HG03575 (cell line): ENCODE measurements around the gene OR4L1.
"Not testable (repeated sequence)": the region's sequence is repeated elsewhere in the genome, so short reads cannot be mapped to it uniquely, and the experiment has no call there.

Experiments used
- ATAC-seq: cut with Tn5 transposase; IDR thresholded peaks from one replicate; pipeline ENCODE4 v1.9.1; 2021; ENCODE audit not compliant: unreplicated experiment, insufficient number of reproducible peaks, low FRiP score; ENCODE audit errors: extremely low read depth

OR4L1 gene, protein sequence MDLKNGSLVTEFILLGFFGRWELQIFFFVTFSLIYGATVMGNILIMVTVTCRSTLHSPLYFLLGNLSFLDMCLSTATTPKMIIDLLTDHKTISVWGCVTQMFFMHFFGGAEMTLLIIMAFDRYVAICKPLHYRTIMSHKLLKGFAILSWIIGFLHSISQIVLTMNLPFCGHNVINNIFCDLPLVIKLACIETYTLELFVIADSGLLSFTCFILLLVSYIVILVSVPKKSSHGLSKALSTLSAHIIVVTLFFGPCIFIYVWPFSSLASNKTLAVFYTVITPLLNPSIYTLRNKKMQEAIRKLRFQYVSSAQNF

DNA sequence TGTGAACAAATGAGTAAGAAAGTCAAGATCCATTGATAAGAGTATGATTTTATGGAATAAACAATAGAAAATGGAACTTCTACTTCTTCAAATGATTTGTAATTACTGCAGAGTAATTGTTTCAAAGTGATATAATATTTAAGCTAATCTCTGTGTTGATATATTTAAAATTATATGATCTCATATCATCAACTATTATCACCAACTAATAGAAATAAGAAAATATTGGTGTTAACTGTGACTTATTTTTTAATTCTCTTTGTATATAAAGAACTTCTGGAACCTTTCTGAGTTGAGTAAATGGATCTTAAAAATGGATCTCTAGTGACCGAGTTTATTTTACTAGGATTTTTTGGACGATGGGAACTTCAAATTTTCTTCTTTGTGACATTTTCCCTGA, at the start of gene OR4L1:
TSS of gene OR4L1 (plus strand) at position 301 of the 400 bp plus-strand sequence. CDS start at position 301, 0 bp downstream.
- ATAC-seq, result no peak

DNA sequence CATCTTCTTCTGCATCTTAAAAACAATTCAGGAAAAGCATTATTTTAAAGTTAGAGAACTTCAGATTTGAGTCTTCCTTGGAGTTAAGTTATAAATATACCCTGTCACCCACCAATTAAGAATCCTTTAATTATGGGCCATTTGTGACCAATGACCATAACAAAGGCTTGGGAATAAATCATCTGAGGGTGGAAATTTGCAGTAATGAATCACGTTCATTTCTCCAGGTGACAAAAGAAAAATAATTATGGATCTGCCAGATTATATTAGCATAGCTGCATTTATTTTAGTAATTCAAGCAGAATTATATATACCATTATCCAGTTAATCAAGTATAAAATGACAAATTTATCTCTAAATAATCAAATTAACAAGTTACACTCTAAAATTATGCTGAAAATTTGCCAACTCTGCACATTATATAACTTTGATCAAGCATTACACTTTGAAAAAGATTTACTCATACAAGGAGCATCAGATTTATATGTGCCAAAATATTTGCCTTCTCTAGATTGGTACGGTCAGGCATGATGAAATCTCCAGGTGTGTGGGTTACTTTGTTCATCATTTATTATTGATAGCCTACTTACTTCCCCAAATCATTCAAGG, 40.5 kb upstream of the OR4L1 start, which contains the start of gene OR4K14:
TSS of gene OR4K14 (minus strand) at position 51 of the 609 bp plus-strand sequence. CDS start 4,114 bp downstream, outside the sequence.
- ATAC-seq, result no peak

DNA sequence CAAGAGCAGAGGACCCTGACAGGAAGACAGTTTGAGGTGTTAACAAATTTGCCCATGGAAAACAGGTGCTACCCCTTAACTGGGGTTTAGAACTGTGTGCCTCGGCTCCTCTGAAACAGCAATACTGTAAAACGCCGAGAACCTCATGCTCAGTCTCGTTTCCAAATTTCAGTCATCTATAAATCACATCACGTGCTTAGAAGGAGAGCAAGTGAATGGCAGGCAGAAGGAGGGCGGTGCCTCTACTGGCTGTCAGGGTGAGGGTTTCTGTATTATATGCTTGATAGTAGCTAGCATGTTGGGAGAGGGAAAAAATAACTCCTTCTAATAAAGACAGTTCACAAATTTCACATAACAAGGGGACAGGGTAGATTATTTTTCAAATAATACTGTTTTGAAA, 28.8 kb upstream of the OR4L1 start:
- no peak for ATAC-seq

DNA sequence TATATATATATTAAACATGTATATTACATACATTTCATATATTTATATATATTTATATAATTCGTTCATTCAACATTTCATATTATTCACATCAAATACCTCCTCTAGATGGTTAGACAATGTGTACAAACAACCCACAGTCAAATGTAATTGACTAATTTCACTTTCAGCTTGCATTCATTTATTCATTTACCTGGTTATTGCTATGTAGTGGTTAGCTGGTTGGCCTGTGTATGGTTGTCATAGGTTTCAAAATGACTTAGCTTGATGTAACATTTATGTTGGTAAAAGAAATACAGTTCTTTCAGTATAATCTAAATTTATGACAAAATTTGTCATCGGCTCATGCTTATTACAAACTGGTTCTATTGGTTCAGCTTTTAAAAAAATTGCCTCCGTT, 24.4 kb upstream of the OR4L1 start:
- ATAC-seq, result no peak

DNA sequence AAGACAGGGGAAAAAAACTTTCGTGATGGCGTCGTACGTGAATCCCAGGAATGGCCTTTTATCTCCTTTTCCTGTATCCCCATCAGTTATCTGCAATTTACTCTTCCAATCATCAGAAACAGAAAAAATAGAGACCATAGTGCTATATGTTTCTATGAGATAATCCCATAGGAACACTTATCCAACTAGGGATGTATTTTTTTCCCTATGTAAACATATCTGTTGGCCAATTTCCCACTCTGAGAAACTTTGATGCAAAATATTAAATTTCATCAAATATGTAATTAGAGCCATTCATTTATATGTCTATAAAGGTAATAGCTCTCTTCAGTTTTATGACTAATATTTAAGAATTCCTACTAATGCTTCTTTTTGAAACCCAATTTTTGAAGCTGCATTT, 23.9 kb upstream of the OR4L1 start, which contains the start of gene OR4K13:
TSS of gene OR4K13 (minus strand) at position 101 of the 400 bp plus-strand sequence. CDS start 1,280 bp downstream, outside the sequence.
- no peak for ATAC-seq

DNA sequence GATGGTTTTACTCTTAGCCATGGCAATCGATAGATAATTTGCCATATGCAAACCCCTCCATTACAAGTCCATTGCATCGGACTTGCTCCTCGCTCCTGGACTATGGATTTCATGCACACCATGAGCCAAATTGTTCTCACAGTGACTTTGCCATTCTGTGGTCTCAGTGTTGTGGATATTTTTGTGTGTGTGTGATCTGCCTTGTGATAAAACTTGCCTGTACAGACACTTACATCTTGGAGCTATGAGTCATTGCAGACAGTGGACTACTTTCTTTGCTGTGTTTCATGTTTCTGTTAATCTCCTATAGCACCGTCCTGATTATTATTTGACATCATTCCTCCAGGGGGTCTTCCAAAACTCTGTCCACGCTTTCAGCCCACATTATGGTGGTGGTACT, 15.6 kb upstream of the OR4L1 start:
- ATAC-seq, result no peak

DNA sequence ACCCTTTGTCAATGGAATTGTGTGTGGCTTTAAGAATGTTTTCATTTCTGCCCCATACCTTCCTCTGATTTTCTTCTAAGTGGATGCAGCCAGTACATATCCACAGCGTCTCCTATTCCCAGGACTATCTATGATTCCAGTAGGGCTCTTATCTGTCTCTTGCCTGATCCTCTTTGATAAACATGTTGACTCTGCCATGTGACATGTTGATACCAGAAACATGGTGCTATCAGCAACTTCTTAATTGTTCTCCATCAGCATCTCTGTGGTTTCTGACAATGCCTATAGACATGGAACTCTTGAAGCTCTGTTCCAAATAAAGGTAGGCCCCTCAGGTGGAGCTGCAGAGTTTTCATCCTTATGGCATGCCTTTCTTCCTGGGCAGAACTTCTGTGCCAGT, 11.6 kb upstream of the OR4L1 start:
- ATAC-seq, result no peak

DNA sequence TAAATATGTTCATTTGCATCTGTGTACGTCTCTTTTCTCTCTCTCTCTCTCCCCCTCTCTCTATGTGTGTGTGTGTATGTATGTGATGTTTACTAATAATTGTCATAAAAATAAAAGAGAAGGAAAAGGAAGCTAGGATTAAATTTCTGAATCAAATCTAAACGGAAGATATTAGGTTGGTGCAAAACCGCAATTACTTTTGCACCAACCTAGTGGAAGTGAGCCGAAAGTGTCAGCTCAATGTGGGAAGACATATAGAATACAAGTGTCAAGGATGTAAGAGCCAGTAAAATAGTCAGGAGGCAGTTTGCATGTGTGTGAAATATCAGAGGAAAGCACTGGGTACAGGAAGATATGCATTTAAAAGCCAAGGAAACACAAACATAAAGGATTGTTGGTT, 32.2 kb downstream of the OR4L1 start:
- ATAC-seq, result no peak

DNA sequence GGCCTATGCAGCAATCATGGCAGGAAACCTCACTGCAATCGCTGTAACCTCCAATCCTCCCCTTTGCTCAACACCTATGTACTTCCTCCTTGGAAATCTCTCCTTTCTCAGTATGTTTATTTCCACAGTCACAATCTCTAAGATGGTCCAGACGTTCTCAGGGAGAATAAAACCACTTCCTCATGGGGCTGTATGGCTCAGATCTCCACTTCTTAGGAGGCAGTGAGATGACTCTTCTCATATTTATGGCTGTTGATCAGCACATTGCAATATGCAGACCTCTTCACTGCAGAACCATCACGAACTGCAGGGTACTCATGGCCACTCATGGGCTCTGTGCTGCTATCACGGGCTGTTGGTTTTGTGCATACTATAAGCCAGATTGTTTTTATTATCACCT, 33.6 kb downstream of the OR4L1 start:
- no peak for ATAC-seq

DNA sequence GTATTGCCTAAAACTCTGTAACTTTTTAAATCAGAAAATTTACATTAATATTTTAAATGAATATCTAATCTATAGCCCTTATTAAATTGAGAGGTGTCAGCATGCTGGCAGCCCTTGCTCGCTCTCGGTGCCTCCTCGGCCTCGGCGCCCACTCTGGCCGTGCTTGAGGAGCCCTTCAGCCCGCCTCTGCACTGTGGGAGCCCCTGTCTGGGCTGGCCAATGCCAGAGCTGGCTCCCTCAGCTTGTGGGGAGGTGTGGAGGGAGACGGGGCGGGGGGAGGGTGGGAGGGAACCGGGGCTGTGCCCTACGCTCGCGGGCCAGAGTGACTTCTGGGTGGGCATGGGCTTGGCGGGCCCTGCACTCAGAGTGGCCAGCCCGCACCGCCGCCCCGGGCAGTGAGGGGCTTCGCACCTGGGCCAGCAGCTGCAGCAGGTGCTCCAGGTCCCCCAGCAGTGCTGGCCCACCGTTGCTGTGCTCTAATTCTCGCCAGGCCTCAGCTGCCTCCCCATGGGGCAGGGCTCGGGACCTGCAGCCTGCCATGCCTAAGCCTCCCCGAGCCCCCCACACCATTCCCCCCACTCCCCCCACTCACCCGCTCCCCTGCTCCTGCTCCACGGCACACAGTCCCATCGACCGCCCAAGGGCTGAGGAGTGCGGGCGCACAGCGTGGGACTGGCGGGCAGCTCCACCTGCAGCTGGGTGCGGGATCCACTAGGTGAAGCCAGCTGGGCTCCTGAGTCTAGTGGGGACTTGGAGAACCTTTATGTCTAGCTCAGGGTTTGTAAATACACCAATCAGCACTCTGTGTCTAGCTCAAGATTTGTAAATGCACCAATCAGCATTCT, 39.3 kb downstream of the OR4L1 start:
- ATAC-seq, result not testable (repeated sequence)

DNA sequence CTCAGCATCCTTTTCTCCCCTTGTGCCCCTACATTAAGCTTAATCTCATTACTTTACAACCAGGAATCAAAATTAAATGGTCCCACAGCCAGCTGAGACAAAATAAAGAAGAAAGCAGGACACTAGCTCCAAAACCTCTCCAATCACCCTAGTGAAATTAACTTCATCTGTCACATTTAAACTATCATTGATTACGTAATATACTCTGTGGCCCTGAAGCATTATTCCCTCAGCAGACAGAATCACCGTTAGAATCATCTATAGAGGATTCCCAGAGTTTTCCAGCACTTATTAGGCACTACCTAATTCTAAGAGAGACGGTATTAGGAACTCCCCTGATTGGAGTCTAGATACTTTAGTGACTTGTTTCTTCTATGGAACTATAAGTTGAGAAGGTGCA, 50.6 kb downstream of the OR4L1 start, which contains the start of gene OR4K17:
TSS of gene OR4K17 (plus strand) at position 302 of the 400 bp plus-strand sequence. CDS start 6,761 bp downstream, outside the sequence.
- ATAC-seq, result no peak
